ENCODE measurements around the gene CITED2.

The CITED2 gene

DNA sequence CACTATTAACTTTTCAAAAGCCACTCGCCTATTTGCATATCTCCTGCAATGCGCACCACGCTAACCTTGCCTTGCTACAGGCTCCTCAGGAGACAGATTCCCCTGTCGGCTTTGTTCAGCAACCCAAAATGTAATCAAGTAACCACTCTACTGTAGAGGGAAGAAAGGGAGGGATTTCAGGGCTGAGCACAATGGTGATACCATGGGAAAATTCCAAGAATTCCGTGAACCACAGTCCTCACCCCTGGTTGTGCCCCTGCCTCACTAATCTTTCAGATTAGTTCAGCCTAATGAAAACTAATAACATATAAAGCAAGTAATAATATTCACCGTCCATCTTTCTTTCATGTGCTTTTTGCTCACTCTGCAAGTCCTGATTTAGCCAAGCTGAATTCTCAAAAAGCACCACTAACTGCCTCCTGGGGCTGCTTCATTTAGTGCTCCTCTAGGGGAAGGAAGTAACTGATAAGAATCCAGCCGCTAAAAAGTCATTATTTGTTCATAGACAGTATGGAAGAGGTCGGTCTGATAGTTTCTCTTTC, 6.6 kb downstream of the CITED2 start:
- in situ Hi-C loops (cut with MboI; ENCODE audit: low sequenced_read_pairs), result loop anchor here (5.0 to 25.0 kb wide), 7 partner anchors 141 to 1544 kb away; partner anchors contain the start of gene PERP

DNA sequence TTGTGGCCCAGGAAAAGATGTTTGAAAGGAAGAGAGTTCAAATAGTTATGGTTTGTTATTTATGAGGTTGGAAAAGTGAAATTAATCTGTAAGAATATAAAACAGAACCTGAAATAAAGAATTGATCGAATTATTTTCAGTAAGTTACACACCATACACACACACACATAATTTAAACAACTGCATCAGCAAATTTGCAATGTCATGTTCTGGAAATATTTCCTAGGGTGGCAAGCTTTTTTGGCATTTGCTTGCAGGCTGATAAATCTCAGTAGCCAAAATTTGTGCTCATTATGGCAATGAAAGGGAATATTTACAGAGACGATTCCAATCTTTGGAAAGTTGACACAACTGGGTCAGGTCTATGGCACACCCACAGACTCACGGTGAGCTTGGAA, 9.5 kb downstream of the CITED2 start:
- in situ Hi-C loops (cut with MboI; ENCODE audit: low sequenced_read_pairs), result loop anchor here (5.0 to 25.0 kb wide), 7 partner anchors 138 to 1547 kb away; partner anchors contain the start of gene PERP

DNA sequence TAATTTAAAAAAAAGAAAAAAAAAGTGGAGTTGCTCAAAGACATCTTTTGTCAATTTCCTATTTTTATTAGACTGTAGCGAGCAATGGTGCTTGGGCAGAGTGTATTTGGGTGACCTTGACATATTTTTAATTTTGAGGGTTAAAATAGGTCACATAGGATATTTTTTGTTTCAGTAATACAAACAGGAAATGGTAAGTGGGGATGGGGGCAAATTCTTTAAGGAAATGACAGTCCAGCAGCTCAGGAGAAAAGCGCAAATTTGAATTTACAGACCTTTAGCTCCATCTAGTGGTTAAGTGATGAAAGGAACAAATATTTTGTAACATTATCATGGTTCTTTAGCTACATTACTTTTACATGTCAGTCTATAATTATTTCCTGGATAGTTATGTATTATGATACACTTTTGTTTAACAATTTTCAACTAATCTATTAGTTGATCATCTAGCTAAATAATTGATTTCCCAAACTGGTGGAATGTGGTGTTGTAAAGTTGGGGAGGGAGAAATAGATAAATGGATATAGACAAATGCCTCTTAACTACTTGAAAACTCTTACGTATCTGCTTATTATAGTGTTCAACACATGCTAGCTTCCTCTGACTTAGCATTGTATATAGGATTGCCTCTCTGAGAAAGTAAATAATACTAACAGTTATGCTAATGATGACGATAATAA, 10.0 kb downstream of the CITED2 start:
- in situ Hi-C loops (cut with MboI; ENCODE audit: low sequenced_read_pairs), result loop anchor here (10.0 to 25.0 kb wide), 5 partner anchors 240 to 1548 kb away; partner anchors contain the start of gene PERP

DNA sequence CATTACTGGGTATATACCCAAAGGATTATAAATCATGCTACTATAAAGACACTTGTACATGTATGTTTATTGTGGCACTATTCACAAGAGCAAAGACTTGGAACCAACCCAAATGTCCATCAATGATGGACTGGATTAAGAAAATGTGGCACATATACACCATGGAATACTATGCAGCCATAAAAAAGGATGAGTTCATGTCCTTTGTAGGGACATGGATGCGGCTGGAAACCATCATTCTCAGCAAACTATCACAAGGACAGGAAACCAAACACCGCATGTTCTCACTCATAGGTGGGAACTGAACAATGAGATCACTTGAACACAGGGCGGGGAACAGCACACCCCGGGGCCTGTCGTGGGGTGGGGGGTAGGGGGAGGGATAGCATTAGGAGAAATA, 10.7 kb downstream of the CITED2 start:
- in situ Hi-C loops (cut with MboI; ENCODE audit: low sequenced_read_pairs), result loop anchor here (10.0 to 25.0 kb wide), 5 partner anchors 239 to 1549 kb away; partner anchors contain the start of gene PERP

DNA sequence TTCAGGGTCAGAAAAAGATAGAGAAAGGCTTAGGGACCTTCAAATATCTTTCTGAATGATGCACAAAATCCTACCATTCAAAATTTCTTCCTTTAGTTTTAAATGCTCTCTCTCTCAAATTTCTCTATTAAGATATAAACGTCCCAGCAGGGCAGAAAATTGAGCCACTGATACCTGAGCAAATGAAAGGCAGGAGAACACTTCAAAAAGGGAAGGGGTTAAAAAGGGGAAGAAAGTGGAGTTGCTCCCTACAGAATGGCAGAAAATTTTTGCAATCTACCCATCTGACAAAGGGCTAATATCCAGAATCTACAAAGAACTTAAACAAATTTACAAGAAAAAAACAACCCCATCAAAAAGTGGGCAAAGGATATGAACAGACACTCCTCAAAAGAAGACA, 11.3 kb downstream of the CITED2 start:
- in situ Hi-C loops (cut with MboI; ENCODE audit: low sequenced_read_pairs), result loop anchor here (10.0 to 25.0 kb wide), 5 partner anchors 238 to 1549 kb away; partner anchors contain the start of gene PERP

DNA sequence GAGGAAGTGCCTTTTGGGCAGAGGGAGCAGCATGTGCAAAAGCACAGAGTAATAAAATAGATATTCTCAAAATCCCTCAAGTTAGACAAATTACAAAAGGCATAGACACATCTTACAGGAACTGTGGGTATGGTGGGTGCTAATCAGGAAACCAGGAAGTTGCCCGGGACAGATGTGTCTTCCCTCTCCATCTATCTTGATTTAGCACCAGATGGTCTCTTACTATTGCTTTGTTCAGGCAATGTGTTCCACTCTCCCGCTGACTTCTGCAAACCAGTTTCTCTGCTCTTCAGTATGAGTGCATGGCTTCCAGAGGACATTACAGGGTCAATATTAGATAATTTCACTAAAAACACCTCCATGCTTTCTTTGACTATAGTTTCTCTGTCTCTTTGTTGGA, 13.2 kb downstream of the CITED2 start:
- in situ Hi-C loops (cut with MboI; ENCODE audit: low sequenced_read_pairs), result loop anchor here (10.0 to 25.0 kb wide), 5 partner anchors 236 to 1551 kb away; partner anchors contain the start of gene PERP

DNA sequence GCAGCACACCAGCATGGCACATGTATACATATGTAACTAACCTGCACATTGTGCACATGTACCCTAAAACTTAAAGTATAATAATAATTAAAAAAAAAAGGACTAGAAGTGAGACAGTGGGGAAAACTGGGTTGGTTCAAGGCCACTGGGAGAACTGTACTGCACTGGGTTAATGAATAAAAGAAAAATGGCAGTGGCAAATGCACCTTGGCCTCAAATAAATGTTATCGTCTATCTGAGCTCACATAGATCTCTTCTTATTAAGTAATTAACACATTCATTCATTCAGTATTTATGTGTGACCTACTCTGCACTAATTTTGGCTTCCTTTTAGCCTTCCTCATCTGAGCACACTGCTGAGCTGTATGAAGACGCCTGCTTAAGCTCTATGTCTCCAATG, 17.5 kb downstream of the CITED2 start:
- in situ Hi-C loops (cut with MboI; ENCODE audit: low sequenced_read_pairs), result loop anchor here (25.0 kb wide), 4 partner anchors 770 to 1555 kb away; partner anchors contain the start of gene PERP

DNA sequence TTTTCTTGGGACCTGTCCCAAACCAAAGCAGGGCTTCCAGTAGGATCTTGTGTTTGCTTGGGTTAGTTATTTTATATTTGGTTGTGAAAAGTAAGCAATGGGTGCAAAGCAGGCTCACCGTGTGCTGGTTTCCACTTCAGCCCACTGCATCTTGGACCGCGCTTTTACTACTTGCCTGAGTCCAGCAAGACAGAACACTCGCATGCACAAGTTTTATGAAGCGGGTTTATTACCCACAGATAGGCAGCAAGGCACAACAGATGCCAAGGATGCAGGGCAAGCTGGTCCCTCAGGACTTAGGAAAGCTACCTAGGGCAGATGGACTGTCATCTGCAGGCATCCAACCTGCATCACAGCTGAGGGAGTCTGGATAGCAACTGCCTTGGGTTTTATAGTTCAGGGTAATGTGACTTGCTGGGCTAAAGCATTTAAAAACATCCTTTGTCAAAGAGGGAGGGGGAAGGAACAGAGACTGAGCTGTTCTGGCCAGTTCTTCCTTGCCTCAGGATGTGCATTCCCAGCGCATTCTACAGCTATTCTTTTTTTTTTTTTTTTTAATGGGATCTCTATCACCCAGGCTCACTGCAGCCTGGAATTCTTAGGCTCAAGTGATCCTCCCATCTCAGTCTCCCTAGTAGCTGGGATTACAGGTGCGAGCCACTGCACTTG, 18.5 kb downstream of the CITED2 start:
- in situ Hi-C loops (cut with MboI; ENCODE audit: low sequenced_read_pairs), result loop anchor here (25.0 kb wide), 4 partner anchors 769 to 1556 kb away; partner anchors contain the start of gene PERP

DNA sequence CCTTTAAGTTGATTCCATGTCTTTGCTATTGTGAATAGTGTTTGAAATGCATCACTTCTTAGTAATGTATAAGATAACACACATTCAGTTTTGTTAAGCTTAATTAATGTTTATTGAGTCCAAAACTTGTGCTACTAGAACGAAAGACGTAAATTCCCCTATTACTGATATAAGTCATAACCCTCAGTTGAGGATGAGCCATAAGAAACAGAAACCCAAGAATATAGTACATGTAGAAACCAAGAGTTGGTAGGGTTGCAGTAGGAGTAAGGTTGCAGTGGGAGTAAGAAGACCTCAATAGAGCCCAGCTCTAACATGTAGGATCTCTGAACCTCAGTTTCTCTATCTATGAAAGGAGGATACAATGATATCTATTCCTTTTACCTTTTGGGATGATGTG, 19.3 kb downstream of the CITED2 start:
- in situ Hi-C loops (cut with MboI; ENCODE audit: low sequenced_read_pairs), result loop anchor here (25.0 kb wide), 4 partner anchors 768 to 1557 kb away; partner anchors contain the start of gene PERP

DNA sequence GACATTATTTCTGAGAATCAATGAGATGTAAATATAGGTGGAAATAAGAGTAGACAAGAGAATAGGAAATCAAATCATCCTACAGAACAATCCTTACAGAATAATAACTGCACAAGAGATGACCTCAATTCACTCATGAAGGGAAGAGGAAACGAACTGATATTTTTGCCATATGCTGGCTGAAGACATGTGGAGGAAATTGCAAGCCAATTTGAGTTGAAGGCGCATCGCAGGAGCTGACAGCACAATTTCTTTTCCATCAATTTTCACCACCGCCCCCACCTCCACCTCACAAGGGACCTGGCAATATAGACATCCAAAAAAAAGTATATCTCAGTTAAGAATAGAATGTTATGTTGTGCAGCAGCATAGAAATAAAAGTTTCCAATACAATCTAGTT, 20.3 kb downstream of the CITED2 start:
- in situ Hi-C loops (cut with MboI; ENCODE audit: low sequenced_read_pairs), result loop anchor here (25.0 kb wide), 4 partner anchors 767 to 1558 kb away; partner anchors contain the start of gene PERP

DNA sequence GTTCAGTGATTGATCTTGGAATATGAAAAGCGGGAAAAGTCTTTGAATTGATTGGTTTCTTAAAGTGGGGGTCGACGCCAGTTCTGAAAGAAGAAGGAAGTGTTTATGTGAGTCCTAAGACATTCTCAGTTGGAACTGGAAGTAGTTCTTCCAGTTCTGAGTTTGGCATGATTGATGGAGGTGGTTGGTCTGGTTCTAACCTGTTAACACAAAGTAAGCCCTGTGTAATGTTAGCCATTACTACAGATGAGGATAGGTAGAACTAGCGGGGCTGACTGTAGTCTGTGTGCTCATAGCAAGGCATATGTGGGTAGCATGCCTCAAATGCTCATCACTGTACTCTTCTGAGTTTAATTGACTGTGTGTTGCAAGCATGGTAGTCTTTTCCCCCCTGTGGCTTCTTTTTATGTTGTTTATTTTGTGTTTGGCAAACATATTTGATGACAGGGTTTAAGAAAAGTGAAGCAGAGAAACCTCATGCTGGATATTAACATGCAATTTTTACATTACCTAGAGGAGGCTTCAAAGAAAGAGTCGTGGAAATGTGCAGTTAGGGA, 24.9 kb downstream of the CITED2 start:
- in situ Hi-C loops (cut with MboI; ENCODE audit: low sequenced_read_pairs), result loop anchor here (25.0 kb wide), 4 partner anchors 762 to 1563 kb away; partner anchors contain the start of gene PERP

DNA sequence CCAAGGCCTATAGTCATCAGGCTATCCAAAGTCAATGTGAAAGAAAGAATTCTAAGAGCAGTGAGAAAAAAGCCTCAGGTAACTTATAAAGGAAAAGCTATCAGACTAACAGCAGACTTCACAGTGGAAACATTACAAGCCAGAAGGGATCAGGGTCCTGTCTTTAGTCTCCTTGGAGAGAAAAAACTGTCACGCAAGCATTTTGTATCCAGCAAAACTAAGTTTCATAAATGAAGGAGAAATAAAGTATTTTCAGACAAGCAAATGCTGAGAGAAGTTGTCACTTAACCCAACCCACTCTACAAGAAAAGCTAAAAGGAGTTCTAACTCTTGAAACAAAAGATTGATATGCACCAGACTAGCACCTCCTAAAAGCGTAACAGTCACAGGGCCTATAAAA, 28.1 kb downstream of the CITED2 start:
- in situ Hi-C loops (cut with MboI; ENCODE audit: low sequenced_read_pairs), result no loop called here

DNA sequence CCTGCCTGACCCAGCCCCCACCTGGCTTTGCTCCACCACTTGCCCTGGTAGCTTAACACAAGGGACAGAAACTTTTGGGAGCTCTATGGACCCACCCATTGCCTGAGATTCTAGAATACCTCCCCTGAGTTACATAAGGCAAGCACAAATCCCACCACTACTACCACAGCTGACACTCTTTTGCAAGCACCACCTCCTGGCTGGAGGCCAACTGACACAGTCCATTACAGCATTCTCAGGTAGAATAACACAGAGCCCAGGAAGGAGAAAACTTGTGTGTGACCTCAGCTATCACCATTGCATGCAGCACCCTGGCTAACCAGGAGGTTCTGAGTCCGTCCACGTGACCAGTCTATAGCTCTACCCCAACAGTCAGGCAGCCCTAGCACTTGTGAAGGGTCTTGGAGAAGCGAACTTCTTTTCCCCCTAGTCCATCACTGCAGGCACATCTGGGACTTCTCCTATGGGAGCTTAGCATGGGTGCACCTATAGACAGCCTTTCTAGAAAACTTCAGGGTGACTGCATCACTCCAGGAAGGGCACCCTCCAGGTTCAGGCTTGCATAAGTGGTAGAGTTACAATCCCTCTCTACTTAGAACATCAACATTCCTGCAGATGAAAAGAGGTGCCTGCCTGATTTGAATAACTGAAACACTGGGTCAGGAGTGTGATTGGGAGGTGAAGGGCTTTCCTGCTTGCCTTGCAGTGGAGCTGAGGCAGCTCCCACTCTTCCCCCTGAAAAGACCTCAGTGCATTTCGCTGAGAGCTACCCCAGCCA, 30.1 kb downstream of the CITED2 start:
- in situ Hi-C loops (cut with MboI; ENCODE audit: low sequenced_read_pairs), result no loop called here

DNA sequence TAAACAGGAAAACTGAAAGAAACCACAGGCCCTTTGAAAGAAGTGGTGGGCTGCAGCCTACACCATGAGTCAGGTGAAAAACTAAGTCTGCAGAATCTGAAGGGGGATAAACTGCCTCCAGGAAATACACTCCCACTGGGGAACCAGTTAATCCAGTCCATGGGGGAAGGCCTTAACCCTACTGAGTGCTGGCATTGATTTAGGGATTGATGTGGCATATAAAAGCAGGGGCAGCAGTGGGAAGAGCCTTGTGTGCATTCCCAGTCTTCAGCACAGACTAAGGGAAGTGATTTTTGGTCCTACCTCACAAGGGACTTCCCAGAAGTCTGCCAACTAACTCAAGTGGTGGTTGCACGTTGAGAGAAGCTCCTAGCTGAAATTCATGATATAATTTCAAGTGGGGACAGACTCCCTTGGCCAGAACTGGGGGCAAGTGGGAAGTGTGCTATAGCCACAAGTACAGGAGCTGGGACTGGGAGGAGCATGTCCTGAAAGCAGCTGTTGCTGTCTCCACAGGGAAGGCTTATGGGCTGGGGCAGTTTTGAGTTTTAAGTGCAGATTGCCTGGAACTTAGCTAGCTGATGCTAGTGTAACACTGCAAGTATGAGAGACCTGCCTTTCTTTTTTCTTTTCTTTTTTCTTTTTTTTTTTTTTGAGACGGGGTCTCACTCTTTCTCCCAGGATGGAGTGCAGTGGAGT, 31.2 kb downstream of the CITED2 start:
- in situ Hi-C loops (cut with MboI; ENCODE audit: low sequenced_read_pairs), result no loop called here

DNA sequence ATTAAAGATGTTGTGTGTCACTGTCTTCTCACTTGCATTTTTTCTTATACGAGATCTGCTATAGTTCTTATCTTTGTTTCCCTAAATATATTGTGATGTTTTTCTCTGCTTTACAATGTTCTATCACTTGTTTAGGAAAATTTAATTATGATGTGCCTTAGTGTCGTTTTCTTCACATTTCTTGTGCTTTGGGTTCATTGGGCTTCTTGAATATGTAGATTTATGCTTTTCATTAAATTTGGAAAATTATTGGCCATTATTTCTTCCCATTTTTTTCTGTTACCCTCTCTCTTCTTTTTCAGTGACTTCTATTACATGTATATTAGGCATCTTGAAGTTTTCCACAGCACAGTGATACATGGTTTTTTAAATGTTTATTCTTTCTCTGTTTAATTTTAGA, 33.4 kb downstream of the CITED2 start:
- in situ Hi-C loops (cut with MboI; ENCODE audit: low sequenced_read_pairs), result no loop called here

DNA sequence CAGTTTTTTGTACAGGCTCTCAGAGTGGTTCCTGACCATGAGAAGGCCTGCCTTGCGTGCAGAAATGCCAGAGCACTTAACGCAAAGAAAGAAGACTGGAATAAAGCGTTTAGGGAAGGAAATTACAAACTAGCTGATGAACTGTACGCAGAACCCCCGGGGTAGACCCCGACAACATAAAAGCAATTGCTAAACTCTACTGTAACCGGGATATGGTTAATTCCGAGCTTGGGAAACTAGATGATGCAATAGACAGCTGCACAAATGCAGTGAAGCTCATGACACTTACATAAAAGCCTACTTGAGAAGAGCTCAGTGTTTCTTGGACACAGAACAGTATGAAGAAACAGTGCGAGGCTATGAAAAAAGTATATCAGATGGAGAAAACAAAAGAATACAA, 35.7 kb downstream of the CITED2 start:
- in situ Hi-C loops (cut with MboI; ENCODE audit: low sequenced_read_pairs), result no loop called here

DNA sequence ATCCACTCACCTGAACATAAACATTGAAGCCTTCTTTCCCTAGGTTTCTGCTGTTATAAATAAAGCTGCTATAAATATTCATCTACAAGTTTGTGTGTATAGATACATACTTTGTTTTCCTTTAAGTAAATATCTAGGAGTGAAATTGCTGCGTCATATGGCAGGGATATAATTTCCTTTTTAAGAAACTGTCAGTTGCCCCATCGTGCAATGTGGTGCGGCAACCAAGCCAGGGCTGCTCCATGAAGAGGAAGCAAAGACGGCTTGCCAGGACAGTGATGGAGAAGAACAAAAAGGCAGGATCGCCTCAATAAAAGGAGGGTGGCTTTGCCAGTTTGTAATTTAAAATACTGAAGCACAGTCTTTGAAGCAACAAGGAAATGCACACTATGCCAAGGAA, 36.6 kb downstream of the CITED2 start:
- in situ Hi-C loops (cut with MboI; ENCODE audit: low sequenced_read_pairs), result no loop called here

DNA sequence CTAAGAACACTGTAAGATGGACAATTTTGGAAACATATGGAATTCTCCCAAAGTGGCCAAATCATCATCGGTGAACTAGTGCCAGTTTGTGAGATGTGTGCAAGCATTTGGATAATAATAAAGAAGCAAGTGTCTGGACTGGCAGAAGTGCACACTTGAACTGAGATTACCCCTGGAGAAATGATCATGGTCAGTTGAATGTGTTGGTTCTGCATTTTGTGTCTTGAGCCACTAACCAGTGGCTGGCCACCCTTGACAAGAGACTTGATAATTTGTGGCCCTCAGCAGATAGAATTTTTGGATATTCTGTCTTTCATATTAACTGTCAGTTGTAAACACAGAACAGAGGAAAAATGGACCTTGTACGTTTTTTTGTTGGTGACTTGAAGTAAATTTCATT, 37.4 kb downstream of the CITED2 start:
- in situ Hi-C loops (cut with MboI; ENCODE audit: low sequenced_read_pairs), result no loop called here

DNA sequence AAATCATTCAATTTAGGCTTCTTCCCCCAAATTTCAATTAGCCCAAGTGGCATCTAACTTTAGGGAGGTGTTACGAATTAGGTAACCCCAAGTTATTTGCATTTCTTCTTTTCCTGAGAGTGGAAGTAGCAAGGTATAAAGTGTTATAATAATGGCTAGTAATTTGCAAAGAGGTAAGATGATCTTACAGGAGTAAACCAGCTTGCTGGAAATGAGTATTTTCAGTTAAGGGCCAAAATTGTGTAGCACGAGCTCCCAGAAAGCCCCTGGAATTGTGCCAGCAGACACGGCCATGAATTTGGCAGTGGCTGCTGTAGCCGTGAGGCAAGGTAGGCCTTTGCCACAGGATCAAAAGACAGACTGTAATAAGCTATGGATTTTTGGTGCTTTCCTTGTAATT, 38.0 kb downstream of the CITED2 start:
- in situ Hi-C loops (cut with MboI; ENCODE audit: low sequenced_read_pairs), result no loop called here
